Gastrocnemius medialis (tissue), 4 donors: Measurements from ENCODE around the gene SLC24A3. TPM values are rescaled to one million over a fixed set of nuclear protein-coding genes. Genes with fewer than 3 reads are reported as not detected.

ENCODE experiments used
- ATAC-seq, 2 donors: fragments of 150-250 bp; one replicate each; pipeline ENCODE4 v1.9.1; 2016
- DNase-seq, 2 donors: peaks; one replicate each; pipeline ENCODE4 v3.0.0-alpha.2; 2019
- H3K27ac ChIP-seq, 4 donors: fragments of 200-600 bp; sonication (generic); 1 replicate in 1 of 4; 2 replicates in 3 of 4; pipeline ENCODE4 v1.5.1; 2016 to 2018; ENCODE audit warnings: mild to moderate bottlenecking in 2 of 4, moderate library complexity in 1 of 4
- H3K27me3 ChIP-seq, 3 donors: fragments of 200-600 bp; sonication (generic) in 2 of 3; 1 replicate in 1 of 3; 2 replicates in 2 of 3; pipeline versions ENCODE4 v1.5.1 to v1.6.0; 2016 to 2019; ENCODE audit warnings: mild to moderate bottlenecking in 1 of 3, moderate library complexity in 1 of 3
- H3K36me3 ChIP-seq, 2 donors: fragments of 200-600 bp; sonication (generic) in 1 of 2; one replicate each; pipeline ENCODE4 v1.5.1; 2017 to 2018
- H3K4me1 ChIP-seq, 2 donors: fragments of 200-600 bp; sonication (generic) in 1 of 2; one replicate each; pipeline ENCODE4 v1.5.1; 2016 to 2017; ENCODE audit warnings: mild to moderate bottlenecking in 2 of 2
- H3K4me3 ChIP-seq, 4 donors: fragments of 200-600 bp; sonication (generic) in 3 of 4; 1 replicate in 1 of 4; 2 replicates in 3 of 4; pipeline ENCODE4 v1.5.1; 2016 to 2019; ENCODE audit warnings: mild to moderate bottlenecking in 2 of 4
- H3K9me3 ChIP-seq, 3 donors: fragments of 200-600 bp; sonication (generic) in 2 of 3; 1 replicate in 1 of 3; 2 replicates in 2 of 3; pipeline ENCODE4 v1.5.1; 2016 to 2019
- POLR2A ChIP-seq, 2 donors: fragments of 450-650 bp; IDR thresholded peaks; one replicate each; pipeline ENCODE4 v1.6.1; 2017; ENCODE audit warnings: antibody characterized with exemption in 2 of 2, mild to moderate bottlenecking in 2 of 2, moderate library complexity in 2 of 2
- in situ Hi-C, 4 donors: fragments of 200-750 bp; cut with MboI; loops; one replicate each; pipeline versions ENCODE4 v1.15.0 to v1.8.0; 2017; ENCODE audit warnings: low sequenced_read_pairs in 4 of 4
- intact Hi-C: fragments of 100-400 bp; cut with DNase I; formaldehyde crosslinking; loops from one replicate; pipeline ENCODE4 v1.15.1; 2023; ENCODE audit warnings: low total_unique reads
- total RNA-seq, 4 donors: library from RNA; depleted of rRNA; stranded (reverse); fragments of >200 nt; gene quantifications; one replicate each; pipeline versions ENCODE4 v1.1.0 to v1.2.3, GENCODE V29; 2016
- TF ChIP-seq, protein P1 (sequence below), 5 experiments: fragments of 450-650 bp in 3 of 5; fragments of 200-600 bp in 2 of 5; sonication (generic) in 2 of 5; IDR thresholded peaks in 4 of 5; conservative IDR thresholded peaks in 1 of 5; 1 replicate in 4 of 5; 2 replicates in 1 of 5; pipeline ENCODE4 v1.5.1; 2016 to 2019; ENCODE audit warnings: antibody characterized with exemption in 5 of 5, mild to moderate bottlenecking in 3 of 5, moderate library complexity in 3 of 5

Gene SLC24A3
- total RNA-seq, 4 donors from 2014 or later, result 3.3 to 7.8 (median 6.7) TPM

DNA sequence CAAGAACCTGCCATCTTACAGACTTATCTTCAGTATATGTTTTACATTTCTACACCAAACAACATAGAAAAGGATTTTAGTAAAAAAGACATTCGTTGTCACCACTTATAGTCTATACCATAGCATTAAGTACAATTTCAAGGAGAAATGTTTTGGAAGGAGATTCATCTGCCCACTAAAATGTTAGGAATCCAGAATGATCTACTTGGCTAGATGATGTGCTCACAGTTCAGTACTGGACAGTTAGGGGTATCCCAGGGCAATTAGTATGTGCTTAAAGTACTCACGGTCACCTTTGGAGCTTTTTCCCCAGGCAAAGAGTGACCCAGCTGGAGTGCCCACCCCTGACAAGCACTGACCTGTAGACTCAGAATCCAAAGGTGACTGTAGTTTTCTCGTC lies 222.9 kb downstream of the SLC24A3 start:
- Histone ChIP-seq H3K27ac (peak overlapping the region in 3 of 4 donors; percentile 49 to 55 (median 52)), H3K36me3 (no peaks in the 10 kb centered on the region), H3K4me3 (no peak overlapping the region), H3K4me1 (peaks cover 14 to 29% of the 10 kb centered on the region in 2 donors), H3K27me3 (no peaks in the 10 kb centered on the region), H3K9me3 (no peaks in the 10 kb centered on the region)
- ATAC-seq (no peak), DNase-seq (no peak)
- intact Hi-C loops, result no loop called here
- TF ChIP-seq, protein P1, sequence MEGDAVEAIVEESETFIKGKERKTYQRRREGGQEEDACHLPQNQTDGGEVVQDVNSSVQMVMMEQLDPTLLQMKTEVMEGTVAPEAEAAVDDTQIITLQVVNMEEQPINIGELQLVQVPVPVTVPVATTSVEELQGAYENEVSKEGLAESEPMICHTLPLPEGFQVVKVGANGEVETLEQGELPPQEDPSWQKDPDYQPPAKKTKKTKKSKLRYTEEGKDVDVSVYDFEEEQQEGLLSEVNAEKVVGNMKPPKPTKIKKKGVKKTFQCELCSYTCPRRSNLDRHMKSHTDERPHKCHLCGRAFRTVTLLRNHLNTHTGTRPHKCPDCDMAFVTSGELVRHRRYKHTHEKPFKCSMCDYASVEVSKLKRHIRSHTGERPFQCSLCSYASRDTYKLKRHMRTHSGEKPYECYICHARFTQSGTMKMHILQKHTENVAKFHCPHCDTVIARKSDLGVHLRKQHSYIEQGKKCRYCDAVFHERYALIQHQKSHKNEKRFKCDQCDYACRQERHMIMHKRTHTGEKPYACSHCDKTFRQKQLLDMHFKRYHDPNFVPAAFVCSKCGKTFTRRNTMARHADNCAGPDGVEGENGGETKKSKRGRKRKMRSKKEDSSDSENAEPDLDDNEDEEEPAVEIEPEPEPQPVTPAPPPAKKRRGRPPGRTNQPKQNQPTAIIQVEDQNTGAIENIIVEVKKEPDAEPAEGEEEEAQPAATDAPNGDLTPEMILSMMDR (IDR thresholded peaks at IDR 0.05 in 4 of 5, conservative IDR thresholded peaks at IDR 0.05 in 1 of 5), result no peak
- no peak for TF ChIP-seq POLR2A (IDR thresholded peaks at IDR 0.05)
- in situ Hi-C loops, result loop anchor here in 2 of 4 donors (25.0 kb wide), 1 partner anchor 102 kb away; no protein-coding TSS in a partner anchor

DNA sequence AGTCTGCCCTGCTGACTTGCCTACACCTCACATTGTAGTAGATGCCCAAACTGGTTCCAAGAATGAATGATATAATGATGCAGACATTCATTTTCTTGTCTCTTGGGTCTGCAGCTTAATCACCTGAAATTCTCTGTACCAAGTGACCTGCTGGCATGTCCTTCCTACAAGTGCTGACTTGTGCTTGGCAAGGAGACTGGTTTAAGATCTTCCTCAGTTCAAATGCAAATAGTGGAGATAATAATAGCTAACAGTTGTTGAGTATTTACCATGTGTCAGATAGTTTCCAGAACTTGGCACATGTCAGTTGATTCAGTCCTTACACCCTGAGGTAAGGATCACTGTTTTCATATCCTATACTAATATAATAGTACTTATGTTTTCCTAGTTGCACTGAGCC lies 223.4 kb downstream of the SLC24A3 start:
- DNase-seq (no peak), ATAC-seq (peak; percentile 79 to 82)
- Histone ChIP-seq H3K9me3 (no peaks in the 10 kb centered on the region), H3K27me3 (no peaks in the 10 kb centered on the region), H3K4me3 (no peak overlapping the region), H3K4me1 (peaks cover 14 to 29% of the 10 kb centered on the region in 2 donors), H3K27ac (peak overlapping the region in 3 of 4 donors; percentile 49 to 55 (median 52)), H3K36me3 (no peaks in the 10 kb centered on the region)
- in situ Hi-C loops, result loop anchor here in 2 of 4 donors (25.0 kb wide), 1 partner anchor 101 kb away; no protein-coding TSS in a partner anchor
- TF ChIP-seq, protein P1 (IDR thresholded peaks at IDR 0.05 in 4 of 5, conservative IDR thresholded peaks at IDR 0.05 in 1 of 5), result no peak
- TF ChIP-seq POLR2A (IDR thresholded peaks at IDR 0.05), result no peak
- intact Hi-C loops, result no loop called here

DNA sequence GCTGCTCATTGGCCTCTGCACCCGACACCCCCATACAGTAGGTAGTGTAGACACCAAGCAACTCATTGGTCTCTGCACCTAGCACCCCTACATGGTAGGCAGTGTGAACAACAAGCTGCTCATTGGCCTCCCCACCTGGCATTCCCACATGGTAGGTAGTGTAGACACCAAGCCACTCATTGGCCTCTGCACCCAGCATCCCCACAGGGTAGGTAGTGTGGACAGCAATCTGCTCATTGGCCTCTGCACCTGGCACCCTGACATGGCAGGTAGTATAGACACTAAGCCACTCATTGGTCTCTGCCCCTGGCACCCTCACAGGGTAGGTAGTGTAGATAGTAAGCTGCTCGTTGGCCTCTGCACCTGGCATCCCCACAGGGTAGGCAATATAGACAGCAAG lies 226.0 kb downstream of the SLC24A3 start:
- DNase-seq (no peak), ATAC-seq (no peak)
- intact Hi-C loops, result no loop called here
- H3K27me3 ChIP-seq, result no peaks in the 10 kb centered on the region
- peaks cover 14 to 20% of the 10 kb centered on the region in 2 donors for H3K4me1 ChIP-seq
- in situ Hi-C loops, result loop anchor here in 2 of 4 donors (25.0 kb wide), 1 partner anchor 99 kb away; no protein-coding TSS in a partner anchor
- H3K36me3 ChIP-seq, result no peaks in the 10 kb centered on the region
- H3K9me3 ChIP-seq, result no peaks in the 10 kb centered on the region
- TF ChIP-seq, protein P1 (IDR thresholded peaks at IDR 0.05 in 4 of 5, conservative IDR thresholded peaks at IDR 0.05 in 1 of 5), result no peak
- TF ChIP-seq POLR2A (IDR thresholded peaks at IDR 0.05), result no peak
- no peak overlapping the region for H3K4me3 ChIP-seq
- H3K27ac ChIP-seq, result no peak overlapping the region

DNA sequence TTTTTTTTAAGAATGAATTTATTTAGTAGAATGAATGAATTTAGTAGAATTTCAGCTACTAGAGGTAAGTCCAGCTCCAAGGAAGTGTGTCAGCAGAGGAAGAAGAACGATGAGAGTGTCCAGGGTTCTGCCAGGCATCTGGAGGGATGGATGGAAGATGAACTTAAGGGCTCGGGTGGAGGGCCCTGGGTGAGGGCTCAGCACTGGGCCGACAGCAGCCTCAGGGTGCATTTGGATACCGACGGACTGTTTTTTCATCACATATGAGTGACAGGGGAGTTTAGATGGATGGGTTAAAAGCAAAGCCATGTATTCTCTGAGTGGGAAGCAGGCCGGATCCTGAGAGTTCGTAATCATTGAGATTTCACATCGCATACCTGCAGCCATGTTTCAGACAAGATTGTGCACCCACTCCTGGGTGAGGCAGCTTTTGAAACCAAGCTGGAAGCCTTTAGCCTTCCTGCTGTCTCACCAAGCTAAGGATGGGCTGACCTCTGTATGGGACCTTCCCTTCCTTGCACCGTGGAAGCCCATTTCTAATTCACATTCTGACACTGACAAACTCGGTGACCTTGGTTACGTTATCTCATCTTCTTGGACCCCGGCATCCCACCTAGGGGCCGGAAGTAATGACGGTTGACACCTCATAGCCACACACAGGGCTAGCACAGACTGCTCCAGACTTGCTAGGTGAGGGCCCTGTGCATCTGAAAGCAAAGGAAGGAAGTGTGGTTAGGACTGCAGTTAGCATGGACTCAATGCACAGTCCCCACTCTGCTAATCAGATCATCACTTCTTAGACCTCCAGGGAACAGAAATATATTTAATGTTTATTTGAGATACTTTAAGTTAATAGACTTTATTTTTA lies 228.5 kb downstream of the SLC24A3 start:
- Histone ChIP-seq H3K27ac (no peak overlapping the region), H3K4me1 (peaks cover under 1 to 5% of the 10 kb centered on the region in 2 donors), H3K4me3 (no peak overlapping the region), H3K27me3 (no peaks in the 10 kb centered on the region), H3K9me3 (no peaks in the 10 kb centered on the region), H3K36me3 (no peaks in the 10 kb centered on the region)
- in situ Hi-C loops, result loop anchor here in 2 of 4 donors (25.0 kb wide), 1 partner anchor 96 kb away; no protein-coding TSS in a partner anchor
- TF ChIP-seq, protein P1 (IDR thresholded peaks at IDR 0.05 in 4 of 5, conservative IDR thresholded peaks at IDR 0.05 in 1 of 5), result no peak
- no peak for TF ChIP-seq POLR2A (IDR thresholded peaks at IDR 0.05)
- no peak for ATAC-seq
- intact Hi-C loops, result no loop called here
- DNase-seq, result no peak
